K562 (cell line): Measurements from ENCODE around the gene DOK4. TPM values are rescaled to one million over a fixed set of nuclear protein-coding genes. Genes with fewer than 3 reads are reported as not detected.

ENCODE experiments used
- ARID4B ChIP-seq: sonication (generic); formaldehyde crosslinking; IDR thresholded peaks from 2 replicates; pipeline ENCODE4 v1.8.0; 2022; ENCODE audit warnings: mild to moderate bottlenecking, missing genetic modification reagents
- CREB3L1 ChIP-seq: fragments of 450-650 bp; IDR thresholded peaks from 2 replicates; pipeline ENCODE4 v1.6.1; 2014; ENCODE audit warnings: low read depth, mild to moderate bottlenecking, moderate library complexity, borderline replicate concordance
- DDX20 ChIP-seq: fragments of 450-650 bp; IDR thresholded peaks from 2 replicates; pipeline ENCODE4 v1.6.1; 2016; ENCODE audit warnings: missing genetic modification characterization, low read depth, mild to moderate bottlenecking, missing compliant biosample characterization, moderate library complexity
- E2F1 ChIP-seq: sonication (generic); formaldehyde crosslinking; IDR thresholded peaks from 2 replicates; pipeline ENCODE4 v1.8.1; 2023; ENCODE audit warnings: mild to moderate bottlenecking, missing genetic modification reagents, moderate library complexity
- E2F3 ChIP-seq: fragments of 250-450 bp; sonication (Bioruptor Pico); IDR thresholded peaks from 2 replicates; pipeline ENCODE4 v1.4.0; 2020; ENCODE audit warnings: mild to moderate bottlenecking
- ERF ChIP-seq: fragments of 450-650 bp; formaldehyde crosslinking; IDR thresholded peaks from 2 replicates; pipeline ENCODE4 v1.4.0; 2020; ENCODE audit warnings: mild to moderate bottlenecking, mixed read lengths
- FOSL1 ChIP-seq: fragments of 200-800 bp; sonication (Bioruptor generic); conservative IDR thresholded peaks from 2 replicates; pipeline ENCODE4 v1.6.1; 2016; ENCODE audit warnings: missing genetic modification characterization, missing compliant biosample characterization
- FOXA1 ChIP-seq: fragments of 450-650 bp; IDR thresholded peaks from 2 replicates; pipeline ENCODE4 v1.6.1; 2016; ENCODE audit warnings: mild to moderate bottlenecking, borderline replicate concordance
- KLF1 ChIP-seq: fragments of 450-650 bp; IDR thresholded peaks from 2 replicates; pipeline ENCODE4 v1.6.1; 2016; ENCODE audit warnings: missing genetic modification characterization, missing compliant biosample characterization
- L3MBTL2 ChIP-seq: fragments of 450-650 bp; IDR thresholded peaks from 2 replicates; pipeline ENCODE4 v1.6.1; 2016; ENCODE audit warnings: mild to moderate bottlenecking, moderate library complexity
- MEF2A ChIP-seq: IDR thresholded peaks from 2 replicates; pipeline ENCODE4 v1.6.1; 2011; ENCODE audit warnings: low read depth, mild to moderate bottlenecking, low read length, moderate library complexity; ENCODE audit not compliant: control insufficient read depth
- MEF2D ChIP-seq: conservative IDR thresholded peaks from 2 replicates; pipeline ENCODE4 v1.6.1; 2016; ENCODE audit warnings: low read depth, missing genetic modification characterization, missing compliant biosample characterization
- NEUROD1 ChIP-seq: fragments of 150-350 bp; IDR thresholded peaks from 2 replicates; pipeline ENCODE4 v1.6.1; 2014; ENCODE audit warnings: borderline replicate concordance, low read length, low read depth; ENCODE audit not compliant: partially characterized antibody
- NR2F6 ChIP-seq: fragments of 450-650 bp; formaldehyde crosslinking; IDR thresholded peaks from 2 replicates; pipeline ENCODE4 v1.4.0; 2020; ENCODE audit warnings: mild to moderate bottlenecking
- NUFIP1 ChIP-seq: fragments of 450-650 bp; IDR thresholded peaks from 2 replicates; pipeline ENCODE4 v1.6.1; 2018; ENCODE audit not compliant: partially characterized antibody
- SMC3 ChIP-seq: conservative IDR thresholded peaks from 2 replicates; pipeline ENCODE4 v1.6.1; 2011; ENCODE audit warnings: low read depth, low read length, improper control_type of control experiment; ENCODE audit not compliant: insufficient read depth
- SRSF1 ChIP-seq: fragments of 200-400 bp; formaldehyde crosslinking; IDR thresholded peaks from 2 replicates; pipeline ENCODE4 v1.6.1; 2017; ENCODE audit warnings: mild to moderate bottlenecking, low read depth, low read length, moderate library complexity
- TAF9B ChIP-seq: fragments of 450-650 bp; IDR thresholded peaks from 2 replicates; pipeline ENCODE4 v1.6.1; 2018; ENCODE audit warnings: mild to moderate bottlenecking; ENCODE audit not compliant: partially characterized antibody
- TBP ChIP-seq: optimal IDR thresholded peaks from 2 replicates; pipeline ENCODE3; 2011; ENCODE audit warnings: low read depth, low read length, improper control_type of control experiment
- TOE1 ChIP-seq, 2 experiments: fragments of 450-650 bp in 1 of 2; sonication (generic) in 1 of 2; formaldehyde crosslinking in 1 of 2; IDR thresholded peaks; 2 replicates each; pipeline versions ENCODE4 v1.7.1 to v1.8.0; 2016 to 2022; ENCODE audit warnings: borderline replicate concordance in 2 of 2, mild to moderate bottlenecking in 2 of 2, antibody characterized with exemption in 1 of 2, inconsistent platforms in 1 of 2, low read depth in 1 of 2, missing genetic modification reagents in 1 of 2, moderate library complexity in 1 of 2
- ZNF57 ChIP-seq: fragments of 450-650 bp; formaldehyde crosslinking; IDR thresholded peaks from 2 replicates; pipeline ENCODE4 v1.4.0; 2020; ENCODE audit warnings: mild to moderate bottlenecking, moderate library complexity
- polyA plus RNA-seq, 8 experiments: library from polyadenylated mRNA; depleted of rRNA in 4 of 8; stranded (reverse) in 5 of 8; unstranded in 3 of 8; fragments of >200 nt; fragmentation: Nextera tagmentation in 2 of 8; fragmentation: Illumina TruSeq in 1 of 8; extraction: Ambion mirVana in 2 of 8; extraction: Trizol in 1 of 8; gene quantifications; 2 replicates each; pipeline versions ENCODE4 v1.2.1 to v1.2.3, GENCODE V29; 2011 to 2014; ENCODE audit warnings: inconsistent platforms in 1 of 8, missing spikeins in 1 of 8
- total RNA-seq, 7 experiments: library from RNA; depleted of rRNA in 6 of 7; stranded (reverse); fragments of >200 nt in 6 of 7; fragmentation: Illumina TruSeq in 2 of 7; extraction: Trizol in 2 of 7; gene quantifications; 2 replicates each; pipeline versions ENCODE4 v1.2.1 to v1.2.3, GENCODE V29; 2011 to 2021; ENCODE audit warnings: low replicate concordance in 1 of 7

DOK4 gene
- total and polyA plus RNA-seq, 9 of the 15 experiments (the other 6 are each of a cell fraction or from before 2014, with no cell fraction given): 0.10 to 14.4 (median 8.3) TPM

- TF ChIP-seq NEUROD1: peak; percentile 81
- TF ChIP-seq ERF: no peak
- peak; percentile 98 for TF ChIP-seq TAF9B
- no peak for TF ChIP-seq MEF2D (tag)
- no peak for TF ChIP-seq TOE1 (IDR thresholded peaks at IDR 0.05; ENCODE audit: borderline replicate concordance)
- TF ChIP-seq TOE1 (CRISPR knock-in tag; IDR thresholded peaks at IDR 0.05; ENCODE audit: borderline replicate concordance, low read depth): no peak
- TF ChIP-seq SRSF1: no peak
- peak; percentile 83 for TF ChIP-seq CREB3L1
- no peak for TF ChIP-seq NUFIP1
- no peak for TF ChIP-seq E2F1 (CRISPR knock-in tag)
- no peak for TF ChIP-seq ZNF57 (CRISPR knock-in tag)
- TF ChIP-seq SMC3: no peak
- TF ChIP-seq L3MBTL2: peak; percentile 73
- no peak for TF ChIP-seq DDX20
- no peak; the same call in 1 of the 2 replicates for TF ChIP-seq KLF1
- 0 out of 2 replicates have a peak, but pooled peaks have one; percentile 13 for TF ChIP-seq FOSL1 (tag)
- TF ChIP-seq NR2F6 (CRISPR knock-in tag): no peak
- no peak for TF ChIP-seq FOXA1
- TF ChIP-seq TBP: peak; percentile 96
- TF ChIP-seq E2F3 (CRISPR knock-in tag): no peak
- no peak for TF ChIP-seq MEF2A
- peak; percentile 91 for TF ChIP-seq ARID4B
Measured at GRCh38 chr16:57447186-57447962, 38.9 kb downstream of the DOK4 start, which contains the start of the genes CIAPIN1 and COQ9 (continued).
